ENCODE data around the gene GREB1L.

GREB1L gene

DNA sequence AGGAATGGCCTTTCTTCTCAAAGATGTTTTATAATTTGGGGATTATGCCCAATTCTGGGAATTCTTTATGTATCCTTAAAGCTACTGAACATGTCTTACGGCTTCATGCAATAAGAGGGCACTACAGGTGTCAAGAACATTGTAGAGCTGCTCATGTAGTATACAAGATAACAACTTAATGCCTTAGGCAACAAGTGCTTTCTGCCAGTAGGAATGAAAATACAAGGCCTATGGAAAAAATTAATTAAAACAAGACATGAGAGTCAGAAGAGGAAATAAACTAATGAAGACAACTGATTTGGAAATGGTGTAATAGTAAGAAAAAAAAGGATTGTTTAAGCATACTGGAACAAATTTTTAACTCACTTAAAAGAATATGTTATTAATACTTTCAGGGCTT is 27.3 kb downstream of the GREB1L start:
- TF ChIP-seq, protein P1, sequence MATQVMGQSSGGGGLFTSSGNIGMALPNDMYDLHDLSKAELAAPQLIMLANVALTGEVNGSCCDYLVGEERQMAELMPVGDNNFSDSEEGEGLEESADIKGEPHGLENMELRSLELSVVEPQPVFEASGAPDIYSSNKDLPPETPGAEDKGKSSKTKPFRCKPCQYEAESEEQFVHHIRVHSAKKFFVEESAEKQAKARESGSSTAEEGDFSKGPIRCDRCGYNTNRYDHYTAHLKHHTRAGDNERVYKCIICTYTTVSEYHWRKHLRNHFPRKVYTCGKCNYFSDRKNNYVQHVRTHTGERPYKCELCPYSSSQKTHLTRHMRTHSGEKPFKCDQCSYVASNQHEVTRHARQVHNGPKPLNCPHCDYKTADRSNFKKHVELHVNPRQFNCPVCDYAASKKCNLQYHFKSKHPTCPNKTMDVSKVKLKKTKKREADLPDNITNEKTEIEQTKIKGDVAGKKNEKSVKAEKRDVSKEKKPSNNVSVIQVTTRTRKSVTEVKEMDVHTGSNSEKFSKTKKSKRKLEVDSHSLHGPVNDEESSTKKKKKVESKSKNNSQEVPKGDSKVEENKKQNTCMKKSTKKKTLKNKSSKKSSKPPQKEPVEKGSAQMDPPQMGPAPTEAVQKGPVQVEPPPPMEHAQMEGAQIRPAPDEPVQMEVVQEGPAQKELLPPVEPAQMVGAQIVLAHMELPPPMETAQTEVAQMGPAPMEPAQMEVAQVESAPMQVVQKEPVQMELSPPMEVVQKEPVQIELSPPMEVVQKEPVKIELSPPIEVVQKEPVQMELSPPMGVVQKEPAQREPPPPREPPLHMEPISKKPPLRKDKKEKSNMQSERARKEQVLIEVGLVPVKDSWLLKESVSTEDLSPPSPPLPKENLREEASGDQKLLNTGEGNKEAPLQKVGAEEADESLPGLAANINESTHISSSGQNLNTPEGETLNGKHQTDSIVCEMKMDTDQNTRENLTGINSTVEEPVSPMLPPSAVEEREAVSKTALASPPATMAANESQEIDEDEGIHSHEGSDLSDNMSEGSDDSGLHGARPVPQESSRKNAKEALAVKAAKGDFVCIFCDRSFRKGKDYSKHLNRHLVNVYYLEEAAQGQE (IDR thresholded peaks at IDR 0.05; ENCODE audit: insufficient read depth in 1 of 2, low read depth in 2 of 2, low read length in 2 of 2) = no peak
- TF ChIP-seq TAF1 (IDR thresholded peaks at IDR 0.05; ENCODE audit: borderline replicate concordance, insufficient read depth, low read length) (no peak), FOXP2 (optimal IDR thresholded peaks at IDR 0.05; ENCODE audit: borderline replicate concordance, extremely low read depth, extremely low read length, insufficient read depth) (no peak)

DNA sequence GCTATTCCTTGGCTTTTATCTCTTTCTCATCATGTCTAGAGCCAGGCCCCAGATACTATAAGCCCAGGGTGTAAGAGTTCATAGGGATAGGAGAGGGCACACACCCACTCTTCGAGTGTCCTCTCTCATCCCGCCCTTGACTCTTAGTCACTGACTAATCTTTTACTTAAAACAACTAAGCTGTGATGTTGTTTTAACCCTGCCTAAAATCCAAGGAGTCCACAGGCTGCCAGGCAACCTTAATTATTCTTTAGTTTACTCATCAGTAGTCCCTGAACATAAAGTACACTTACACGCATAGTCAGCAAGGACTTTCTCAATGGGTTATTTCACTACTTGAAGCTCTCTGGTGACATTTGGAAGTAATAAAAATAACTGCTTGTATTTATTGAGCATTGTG is 28.4 kb downstream of the GREB1L start:
- TF ChIP-seq POLR2AphosphoS5 (IDR thresholded peaks at IDR 0.05; ENCODE audit: low read depth, low read length) (no peak), SIN3A (IDR thresholded peaks at IDR 0.05; ENCODE audit: borderline replicate concordance, insufficient read depth, low read length) (no peak), FOXP2 (optimal IDR thresholded peaks at IDR 0.05; ENCODE audit: borderline replicate concordance, extremely low read depth, extremely low read length, insufficient read depth) (no peak), TAF1 (IDR thresholded peaks at IDR 0.05; ENCODE audit: borderline replicate concordance, insufficient read depth, low read length) (no peak)
- TF ChIP-seq, protein P1 (IDR thresholded peaks at IDR 0.05; ENCODE audit: insufficient read depth in 1 of 2, low read depth in 2 of 2, low read length in 2 of 2) = no peak

DNA sequence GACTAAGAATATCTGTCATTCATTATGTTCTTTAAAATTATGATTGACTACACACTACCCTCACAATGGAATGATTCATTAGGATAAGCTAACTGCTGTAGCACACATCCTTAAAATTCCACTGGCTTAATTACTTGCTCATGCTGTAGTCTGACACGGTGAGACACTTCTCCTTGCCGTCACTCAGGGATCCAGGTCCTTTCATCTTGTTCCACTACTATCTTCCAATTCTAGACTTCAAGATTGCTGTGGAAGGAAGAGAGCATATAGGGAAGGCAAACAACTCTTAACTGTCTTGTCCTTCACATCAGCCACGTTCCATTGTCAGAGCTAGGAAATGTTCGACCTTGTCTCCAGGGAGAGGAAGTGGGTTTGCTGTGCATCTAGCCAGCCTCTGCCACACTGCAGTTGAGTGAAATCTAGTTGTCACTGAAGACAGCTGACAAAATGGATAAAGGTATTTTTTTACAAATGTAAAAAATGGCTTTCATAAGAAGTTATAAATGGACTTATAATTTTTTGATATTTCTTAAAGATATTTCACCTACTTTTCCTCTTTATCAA is 30.1 kb downstream of the GREB1L start:
- TF ChIP-seq TAF1 (IDR thresholded peaks at IDR 0.05; ENCODE audit: borderline replicate concordance, insufficient read depth, low read length) (no peak), POLR2AphosphoS5 (IDR thresholded peaks at IDR 0.05; ENCODE audit: low read depth, low read length) (no peak), FOXP2 (optimal IDR thresholded peaks at IDR 0.05; ENCODE audit: borderline replicate concordance, extremely low read depth, extremely low read length, insufficient read depth) (no peak), SIN3A (IDR thresholded peaks at IDR 0.05; ENCODE audit: borderline replicate concordance, insufficient read depth, low read length) (no peak)
- TF ChIP-seq, protein P1 (IDR thresholded peaks at IDR 0.05; ENCODE audit: insufficient read depth in 1 of 2, low read depth in 2 of 2, low read length in 2 of 2) = no peak

DNA sequence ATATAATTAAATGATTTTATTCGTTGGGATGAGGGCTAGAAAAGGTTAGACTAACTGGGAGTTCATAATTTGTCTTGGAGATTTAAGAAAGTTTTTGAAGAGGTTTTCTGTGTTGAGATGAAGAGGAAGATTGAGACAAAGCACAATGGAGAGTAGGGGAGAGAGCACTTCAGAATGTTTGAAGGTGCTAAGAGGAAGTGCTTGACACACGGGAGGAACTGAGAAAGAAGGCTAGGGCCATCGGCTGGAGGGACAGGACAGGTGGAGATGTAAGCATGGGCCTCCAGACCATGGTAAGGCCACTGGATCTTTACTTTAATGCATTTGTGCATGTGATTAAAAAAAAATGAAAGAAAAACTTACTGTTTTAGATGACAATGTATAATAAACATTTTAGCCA is 31.5 kb downstream of the GREB1L start:
- no peak for TF ChIP-seq TAF1 (IDR thresholded peaks at IDR 0.05; ENCODE audit: borderline replicate concordance, insufficient read depth, low read length)
- TF ChIP-seq SIN3A (IDR thresholded peaks at IDR 0.05; ENCODE audit: borderline replicate concordance, insufficient read depth, low read length) = no peak
- no peak for TF ChIP-seq FOXP2 (optimal IDR thresholded peaks at IDR 0.05; ENCODE audit: borderline replicate concordance, extremely low read depth, extremely low read length, insufficient read depth)
- TF ChIP-seq, protein P1 (IDR thresholded peaks at IDR 0.05; ENCODE audit: insufficient read depth in 1 of 2, low read depth in 2 of 2, low read length in 2 of 2) = no peak
- TF ChIP-seq POLR2AphosphoS5 (IDR thresholded peaks at IDR 0.05; ENCODE audit: low read depth, low read length) = no peak

DNA sequence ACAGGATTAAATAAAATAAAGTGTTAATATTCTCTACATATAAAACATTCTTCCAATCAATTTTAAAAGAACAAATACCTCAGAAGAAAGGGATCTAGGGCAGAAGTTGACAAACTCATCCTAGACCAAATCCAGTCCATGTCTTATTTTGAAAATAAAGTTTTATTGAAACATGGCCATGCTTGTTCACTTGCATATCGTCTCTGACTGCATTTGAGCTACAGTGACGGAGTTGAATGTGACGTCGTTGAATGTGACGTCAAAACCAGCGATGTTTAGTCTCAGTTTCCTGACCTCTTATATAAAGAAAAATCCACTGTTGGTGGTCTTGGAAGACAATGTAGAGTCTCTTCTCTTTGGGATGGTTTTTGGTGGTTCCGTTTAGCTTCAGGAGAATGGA is 33.6 kb downstream of the GREB1L start:
- TF ChIP-seq FOXP2 (optimal IDR thresholded peaks at IDR 0.05; ENCODE audit: borderline replicate concordance, extremely low read depth, extremely low read length, insufficient read depth) (no peak), POLR2AphosphoS5 (IDR thresholded peaks at IDR 0.05; ENCODE audit: low read depth, low read length) (no peak), TAF1 (IDR thresholded peaks at IDR 0.05; ENCODE audit: borderline replicate concordance, insufficient read depth, low read length) (no peak), SIN3A (IDR thresholded peaks at IDR 0.05; ENCODE audit: borderline replicate concordance, insufficient read depth, low read length) (no peak)
- TF ChIP-seq, protein P1 (IDR thresholded peaks at IDR 0.05; ENCODE audit: insufficient read depth in 1 of 2, low read depth in 2 of 2, low read length in 2 of 2) = no peak

Measured in PFSK-1 (cell line).